Measurements from ENCODE around the gene FAM168A. TPM values are rescaled to one million over a fixed set of nuclear protein-coding genes. Genes with fewer than 3 reads are reported as not detected.

Gene FAM168A
- total and polyA plus RNA-seq, 2 donors, result 29.0 to 31.4 TPM

DNA sequence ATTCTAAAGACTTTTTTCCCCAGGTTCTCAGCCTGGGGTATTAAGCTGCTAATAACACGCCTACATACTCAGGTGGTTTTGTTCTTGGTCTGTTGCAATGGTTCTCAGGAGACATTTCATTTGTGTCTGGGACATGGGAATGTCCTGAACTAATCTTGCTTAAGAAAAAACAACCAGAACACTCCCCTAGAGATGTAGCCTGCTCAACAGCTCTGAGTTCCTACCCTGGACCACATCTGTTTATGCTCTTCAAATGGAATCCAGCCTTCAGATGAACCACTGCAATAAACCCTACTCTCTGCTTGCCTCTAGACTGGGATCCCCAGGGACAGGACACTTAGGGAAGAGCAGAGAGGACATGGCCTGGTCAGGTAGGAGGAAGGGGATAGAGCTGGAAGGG lies 191.8 kb downstream of the FAM168A start:
- H3K4me3 ChIP-seq (ENCODE audit: low read depth, low read length), result no peak overlapping the region
- no peak for DNase-seq (ENCODE audit: extremely low spot score)
- WGBS, result 93% methylated on average over 1 of the region's 1 CpG
- H3K4me1 ChIP-seq (ENCODE audit: insufficient read depth), result no peaks in the 10 kb centered on the region
- no peak overlapping the region for H3K27ac ChIP-seq (ENCODE audit: low read depth)
- no peaks in the 10 kb centered on the region for H3K36me3 ChIP-seq (ENCODE audit: insufficient read depth)

DNA sequence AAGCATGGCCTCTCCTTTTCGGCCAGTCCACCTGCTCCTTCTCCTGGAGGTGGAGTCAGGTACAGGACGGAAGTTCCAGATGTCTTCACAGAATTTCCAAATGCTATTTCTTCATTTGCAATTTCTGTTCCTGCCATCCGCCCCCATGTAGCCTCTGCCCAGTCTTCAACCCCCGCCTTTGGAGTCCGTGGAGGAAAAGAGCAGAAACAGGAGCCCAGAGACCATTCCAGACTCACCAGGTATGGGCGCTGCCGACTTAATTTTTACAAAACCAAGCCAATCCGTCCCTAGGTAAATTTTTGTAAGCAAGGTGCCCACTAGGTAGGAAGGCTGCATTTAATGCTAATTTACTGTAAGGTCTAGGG lies 192.8 kb downstream of the FAM168A start:
- no peak for DNase-seq (ENCODE audit: extremely low spot score)
- Histone ChIP-seq H3K4me1 (ENCODE audit: insufficient read depth) (no peaks in the 10 kb centered on the region), H3K4me3 (ENCODE audit: low read depth, low read length) (no peak overlapping the region), H3K27ac (ENCODE audit: low read depth) (no peak overlapping the region), H3K36me3 (ENCODE audit: insufficient read depth) (no peaks in the 10 kb centered on the region)
- WGBS, result 94% methylated on average over 8 of the region's 8 CpGs

DNA sequence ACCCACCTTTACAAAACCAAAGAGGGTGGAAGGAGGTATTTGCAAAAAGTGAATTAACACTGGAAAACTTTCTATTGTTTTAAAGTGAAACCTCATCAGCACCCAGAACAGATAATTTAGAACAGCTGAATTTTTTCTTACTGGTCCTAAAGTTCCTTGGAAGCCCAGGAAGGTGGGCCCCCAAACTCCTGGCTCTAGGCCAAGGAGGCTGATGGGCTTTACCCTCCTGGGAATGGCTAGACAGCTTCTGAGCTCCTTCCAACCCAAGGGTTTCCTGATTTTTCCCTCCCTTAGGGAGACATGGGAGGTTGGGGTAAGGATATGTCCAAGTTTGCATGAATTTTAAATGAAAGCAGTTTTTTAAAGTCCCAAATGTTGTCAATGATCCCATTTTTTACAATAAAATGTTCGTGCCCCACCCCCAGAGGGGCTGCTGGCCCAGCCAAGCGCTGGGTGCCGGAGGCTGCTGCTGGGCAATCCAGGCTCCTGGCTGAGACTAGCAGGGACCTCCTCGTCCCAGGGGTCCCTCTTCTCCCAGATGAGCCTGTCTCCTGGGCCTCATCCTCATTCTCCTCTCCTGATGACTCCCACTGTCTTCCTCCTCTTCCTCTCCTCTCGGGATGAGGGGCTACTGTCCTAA lies 193.3 kb downstream of the FAM168A start:
- H3K27ac ChIP-seq (ENCODE audit: low read depth), result no peak overlapping the region
- no peak overlapping the region for H3K4me3 ChIP-seq (ENCODE audit: low read depth, low read length)
- H3K36me3 ChIP-seq (ENCODE audit: insufficient read depth), result no peaks in the 10 kb centered on the region
- 89% methylated on average over 5 of the region's 5 CpGs for WGBS
- no peak for DNase-seq (ENCODE audit: extremely low spot score)
- H3K4me1 ChIP-seq (ENCODE audit: insufficient read depth), result no peaks in the 10 kb centered on the region

DNA sequence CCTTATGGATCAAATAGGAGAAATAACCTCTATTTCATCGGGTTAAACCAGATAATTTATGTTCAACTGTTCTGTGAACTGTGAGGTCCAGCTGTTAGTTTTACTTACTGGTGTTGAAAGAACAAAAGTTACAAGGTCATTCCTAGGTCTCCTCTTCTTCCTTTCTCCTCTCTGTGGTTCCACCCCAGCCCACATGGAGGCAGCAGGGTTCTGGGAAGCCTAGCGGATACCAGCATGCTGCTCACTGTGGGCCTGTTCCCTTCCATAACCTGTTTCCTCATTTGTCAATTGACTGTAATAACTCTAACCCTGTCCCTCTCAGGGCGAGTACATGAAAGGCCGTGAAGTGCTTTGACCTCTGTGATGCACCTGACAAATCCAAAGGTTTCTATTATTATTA lies 193.9 kb downstream of the FAM168A start:
- no peak overlapping the region for H3K27ac ChIP-seq (ENCODE audit: low read depth)
- 61% methylated on average over 4 of the region's 4 CpGs for WGBS
- DNase-seq (ENCODE audit: extremely low spot score), result no peak

DNA sequence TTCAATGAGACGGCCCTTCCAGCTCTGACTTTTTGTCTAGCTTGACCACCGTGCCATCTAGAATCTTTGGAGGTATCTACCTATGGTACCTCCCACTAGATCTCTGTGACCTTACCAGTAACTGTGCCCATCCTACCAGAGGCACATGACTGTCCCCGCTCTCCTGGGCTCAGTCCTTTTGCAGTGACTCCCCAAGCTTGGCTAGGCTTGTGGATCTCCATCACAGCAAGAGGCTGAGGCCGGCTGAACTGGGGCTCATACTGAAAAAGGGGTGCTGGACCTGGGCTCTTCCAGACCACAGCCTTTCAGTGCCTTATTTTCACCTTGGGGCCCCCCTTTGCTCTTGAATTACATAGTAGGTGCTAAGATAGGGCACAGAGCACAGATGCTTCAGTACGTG lies 194.4 kb downstream of the FAM168A start:
- 95% methylated on average over 5 of the region's 5 CpGs for WGBS
- Histone ChIP-seq H3K4me1 (ENCODE audit: insufficient read depth) (no peaks in the 10 kb centered on the region), H3K36me3 (ENCODE audit: insufficient read depth) (no peaks in the 10 kb centered on the region), H3K4me3 (ENCODE audit: low read depth, low read length) (no peak overlapping the region), H3K27ac (ENCODE audit: low read depth) (no peak overlapping the region)
- no peak for DNase-seq (ENCODE audit: extremely low spot score)

More for the DNA sequence above, 193.9 kb downstream of the FAM168A start:
- no peak overlapping the region for H3K4me3 ChIP-seq (ENCODE audit: low read depth, low read length)
- H3K4me1 ChIP-seq (ENCODE audit: insufficient read depth), result no peaks in the 10 kb centered on the region
- no peaks in the 10 kb centered on the region for H3K36me3 ChIP-seq (ENCODE audit: insufficient read depth)

DNA sequence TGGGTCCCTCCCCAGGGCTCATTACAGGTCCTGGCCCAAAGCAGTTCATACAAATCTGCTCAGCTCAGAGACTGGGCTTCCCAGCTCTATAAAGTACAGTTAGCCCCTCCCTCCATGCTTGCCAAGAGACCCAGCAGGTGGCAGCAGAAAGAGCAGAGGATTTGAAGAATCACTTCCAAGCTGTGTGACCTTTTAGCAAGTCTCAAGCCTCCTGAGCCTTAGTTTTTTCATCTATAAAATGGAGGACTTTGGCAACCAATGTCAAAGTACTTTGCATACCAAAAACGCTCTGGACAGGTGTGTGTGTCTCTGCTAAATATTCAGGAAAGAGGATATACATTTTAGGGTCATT lies 195.1 kb downstream of the FAM168A start:
- Histone ChIP-seq H3K4me3 (ENCODE audit: low read depth, low read length) (no peak overlapping the region), H3K36me3 (ENCODE audit: insufficient read depth) (no peaks in the 10 kb centered on the region), H3K4me1 (ENCODE audit: insufficient read depth) (no peaks in the 10 kb centered on the region), H3K27ac (ENCODE audit: low read depth) (no peak overlapping the region)
- DNase-seq (ENCODE audit: extremely low spot score), result no peak
- 92% methylated on average over 1 of the region's 1 CpG for WGBS

DNA sequence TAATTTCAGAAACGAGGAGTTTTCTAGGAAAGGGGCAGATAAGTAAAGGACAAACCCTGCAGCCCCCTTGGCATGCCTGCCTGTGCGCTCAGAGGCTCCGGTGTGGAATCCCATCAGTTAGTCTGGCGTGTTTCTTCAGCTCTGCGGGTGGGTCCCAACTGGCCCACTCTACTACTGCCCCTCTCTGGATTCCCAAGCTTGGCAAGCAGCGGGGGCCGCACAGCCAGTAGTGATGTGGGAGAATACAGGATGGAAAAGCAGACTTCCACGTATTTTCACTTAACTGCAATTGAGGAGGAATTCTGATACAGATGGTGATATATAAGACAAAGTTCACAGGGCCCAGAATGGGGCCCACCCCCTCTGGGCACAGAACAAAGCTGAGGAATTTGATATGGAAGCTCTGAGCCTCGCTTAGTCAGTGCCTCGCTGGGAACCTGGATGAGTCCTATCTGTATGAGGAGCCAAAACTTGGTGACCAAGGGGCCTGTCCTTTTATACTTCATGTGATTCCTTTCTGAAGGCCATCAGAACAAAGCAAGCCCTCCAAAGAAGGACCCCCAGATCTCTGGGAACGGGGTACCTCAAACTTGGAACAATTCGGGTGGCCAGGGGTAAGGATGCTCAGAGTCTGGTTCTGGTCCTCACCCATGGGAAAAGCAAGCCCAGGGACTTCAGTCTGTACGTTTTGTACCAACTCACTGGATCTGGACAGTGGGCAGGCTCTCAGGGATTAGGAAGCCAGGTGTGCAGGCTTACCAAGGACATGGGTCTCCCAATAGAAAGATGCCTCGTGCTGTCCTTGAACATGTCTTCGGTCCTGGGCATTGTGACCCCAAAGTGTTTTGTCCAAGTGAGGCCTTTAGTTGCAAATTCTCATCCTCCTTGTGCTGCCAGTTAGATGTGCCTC lies 195.7 kb downstream of the FAM168A start:
- Histone ChIP-seq H3K27ac (ENCODE audit: low read depth) (no peak overlapping the region), H3K4me1 (ENCODE audit: insufficient read depth) (no peaks in the 10 kb centered on the region), H3K4me3 (ENCODE audit: low read depth, low read length) (no peak overlapping the region), H3K36me3 (ENCODE audit: insufficient read depth) (no peaks in the 10 kb centered on the region)
- DNase-seq (ENCODE audit: extremely low spot score), result no peak
- 86% methylated on average over 15 of the region's 15 CpGs for WGBS

DNA sequence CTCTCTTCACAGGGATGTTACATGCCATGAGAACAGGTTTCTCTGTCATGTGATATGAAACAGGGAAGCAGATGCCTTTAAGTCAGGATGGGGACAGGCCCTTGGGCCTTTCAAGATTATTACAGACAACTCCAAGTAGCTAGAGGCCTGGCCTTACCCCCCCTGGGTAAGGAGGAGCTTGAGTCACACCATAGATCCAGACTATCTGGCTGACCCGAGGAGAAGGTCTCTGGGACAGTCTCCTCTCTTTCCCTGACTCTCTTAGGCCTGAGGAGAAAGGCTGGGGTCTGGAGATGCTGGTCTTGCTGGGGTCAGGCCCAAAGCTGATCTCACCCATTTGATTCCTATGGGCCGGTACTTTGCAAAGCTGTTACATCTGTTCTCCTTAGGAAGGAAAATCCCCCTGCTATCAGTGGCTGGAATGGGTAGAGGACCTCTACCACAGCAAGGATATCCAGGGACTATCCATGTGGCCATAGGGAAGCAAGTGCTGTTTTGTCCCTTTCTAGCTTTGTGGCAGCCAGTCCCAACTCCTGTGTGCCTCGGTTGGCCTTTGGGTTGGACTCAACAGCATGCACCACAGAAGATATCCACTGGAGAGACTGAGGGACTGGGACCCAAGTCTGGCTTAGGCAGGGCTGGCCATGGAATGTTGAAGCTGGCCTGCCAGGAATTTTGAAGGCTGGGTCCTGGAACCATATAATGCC lies 196.5 kb downstream of the FAM168A start:
- Histone ChIP-seq H3K4me1 (ENCODE audit: insufficient read depth) (no peaks in the 10 kb centered on the region), H3K36me3 (ENCODE audit: insufficient read depth) (no peaks in the 10 kb centered on the region), H3K4me3 (ENCODE audit: low read depth, low read length) (no peak overlapping the region), H3K27ac (ENCODE audit: low read depth) (no peak overlapping the region)
- 78% methylated on average over 3 of the region's 3 CpGs for WGBS
- DNase-seq (ENCODE audit: extremely low spot score), result no peak

DNA sequence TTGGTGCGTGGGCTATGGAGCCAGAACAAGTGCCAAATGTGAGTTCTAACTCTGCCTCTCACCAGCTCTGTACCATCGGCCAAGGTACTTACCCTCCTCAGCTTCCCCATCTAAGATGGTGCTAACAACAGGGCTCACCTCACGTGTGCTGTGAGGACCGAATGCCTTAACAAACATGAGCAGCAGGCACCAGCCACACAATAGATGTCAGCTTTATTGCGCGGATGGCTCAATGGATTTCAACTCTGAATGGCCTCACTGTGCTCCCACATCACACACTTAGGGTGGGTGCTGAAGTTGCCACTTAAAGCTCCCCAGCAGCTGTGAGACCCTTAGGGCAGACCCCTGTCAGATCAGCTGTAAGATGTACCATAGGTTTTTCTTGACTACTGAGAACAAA lies 197.6 kb downstream of the FAM168A start:
- H3K4me3 ChIP-seq (ENCODE audit: low read depth, low read length), result no peak overlapping the region
- no peak for DNase-seq (ENCODE audit: extremely low spot score)
- H3K36me3 ChIP-seq (ENCODE audit: insufficient read depth), result no peaks in the 10 kb centered on the region
- H3K4me1 ChIP-seq (ENCODE audit: insufficient read depth), result no peaks in the 10 kb centered on the region
- H3K27ac ChIP-seq (ENCODE audit: low read depth), result no peak overlapping the region
- 88% methylated on average over 6 of the region's 6 CpGs for WGBS

DNA sequence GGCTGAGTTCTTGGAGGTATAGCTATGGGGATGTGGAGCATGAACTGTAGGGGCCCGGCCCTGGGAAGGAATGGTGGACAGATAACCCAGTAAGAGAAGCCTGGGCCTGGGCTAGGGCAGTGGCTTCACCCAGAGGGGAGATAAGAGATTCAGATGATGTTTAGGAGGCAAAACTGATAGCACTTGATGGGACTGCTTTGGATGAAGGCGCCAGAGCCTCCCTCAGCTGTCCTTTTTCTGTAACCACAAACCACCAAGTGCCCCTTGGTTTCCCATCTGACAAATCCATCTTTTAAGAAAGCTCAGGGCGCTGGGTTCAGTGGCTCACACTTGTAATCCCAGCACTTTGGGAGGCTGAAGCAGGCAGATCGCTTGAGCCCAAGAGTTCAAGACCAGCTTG lies 198.3 kb downstream of the FAM168A start:
- no peak for DNase-seq (ENCODE audit: extremely low spot score)
- Histone ChIP-seq H3K27ac (ENCODE audit: low read depth) (no peak overlapping the region), H3K36me3 (ENCODE audit: insufficient read depth) (no peaks in the 10 kb centered on the region), H3K4me3 (ENCODE audit: low read depth, low read length) (no peak overlapping the region), H3K4me1 (ENCODE audit: insufficient read depth) (no peaks in the 10 kb centered on the region)
- WGBS, result 92% methylated on average over 4 of the region's 4 CpGs

DNA sequence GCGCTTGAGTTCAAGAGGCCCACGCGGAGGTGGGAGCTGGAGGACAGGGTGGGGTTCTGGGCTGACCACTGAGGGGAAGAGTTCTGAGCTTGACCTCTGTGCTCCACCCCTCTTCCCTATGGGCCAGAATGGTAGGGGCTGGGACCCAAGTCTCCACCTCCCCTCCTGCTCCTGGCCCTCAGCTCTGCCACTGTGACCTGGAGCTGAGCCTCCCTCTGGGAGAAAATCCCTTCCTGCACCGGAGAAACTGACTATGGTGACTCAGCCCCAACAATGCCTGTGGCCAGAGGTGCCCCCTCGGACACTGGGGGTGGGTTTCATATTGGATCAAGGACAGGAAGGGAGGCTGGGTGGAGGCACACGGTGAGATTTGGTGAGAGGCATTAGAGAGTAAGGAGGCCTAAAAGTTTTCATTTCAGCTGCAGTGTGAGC lies 198.7 kb downstream of the FAM168A start:
- no peaks in the 10 kb centered on the region for H3K4me1 ChIP-seq (ENCODE audit: insufficient read depth)
- WGBS, result 63% methylated on average over 6 of the region's 6 CpGs
- no peak overlapping the region for H3K4me3 ChIP-seq (ENCODE audit: low read depth, low read length)
- DNase-seq (ENCODE audit: extremely low spot score), result no peak
- H3K36me3 ChIP-seq (ENCODE audit: insufficient read depth), result no peaks in the 10 kb centered on the region
- no peak overlapping the region for H3K27ac ChIP-seq (ENCODE audit: low read depth)

DNA sequence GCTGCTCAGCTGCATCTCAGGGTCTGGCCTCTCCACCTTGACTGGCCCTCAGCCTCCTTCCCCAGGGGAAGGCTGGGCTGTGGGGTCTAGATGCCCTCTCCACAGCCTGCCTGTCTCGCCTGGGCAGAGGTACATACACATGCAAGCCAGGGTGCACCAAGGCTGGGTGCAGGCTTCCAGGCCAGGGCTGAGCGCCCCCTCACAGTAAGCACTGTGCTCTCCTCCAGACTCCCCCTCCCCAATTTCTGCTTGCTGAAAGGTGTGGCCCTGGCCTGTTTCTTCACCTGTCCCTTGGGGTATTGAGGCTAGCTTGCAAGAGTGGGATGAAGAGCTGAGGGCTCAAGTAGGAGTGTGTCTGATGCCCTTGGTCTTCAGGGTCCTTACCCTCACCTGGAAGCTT lies 199.2 kb downstream of the FAM168A start:
- no peak for DNase-seq (ENCODE audit: extremely low spot score)
- 95% methylated on average over 2 of the region's 2 CpGs for WGBS
- Histone ChIP-seq H3K4me1 (ENCODE audit: insufficient read depth) (no peaks in the 10 kb centered on the region), H3K4me3 (ENCODE audit: low read depth, low read length) (no peak overlapping the region), H3K27ac (ENCODE audit: low read depth) (no peak overlapping the region), H3K36me3 (ENCODE audit: insufficient read depth) (no peaks in the 10 kb centered on the region)

DNA sequence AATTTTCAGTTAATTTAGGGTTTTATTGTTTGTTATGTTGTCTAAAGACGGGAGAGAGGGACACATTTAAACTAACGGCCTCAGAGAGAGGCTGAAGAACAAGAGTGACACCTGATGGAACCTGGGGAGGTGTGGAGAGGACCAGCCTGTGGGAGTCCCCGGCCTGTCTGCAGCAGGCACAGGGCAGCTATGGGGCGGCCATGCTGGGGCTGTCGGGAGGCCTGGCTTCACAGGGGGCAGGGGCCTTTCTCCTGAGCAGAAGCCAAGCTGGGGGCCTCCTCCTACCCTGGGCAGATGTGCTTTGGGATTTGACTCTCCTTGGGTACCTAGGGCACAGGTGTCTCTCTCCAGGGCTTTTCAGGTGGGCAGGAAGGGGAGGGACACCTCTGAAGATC lies 199.8 kb downstream of the FAM168A start:
- Histone ChIP-seq H3K4me3 (ENCODE audit: low read depth, low read length) (no peak overlapping the region), H3K36me3 (ENCODE audit: insufficient read depth) (no peaks in the 10 kb centered on the region), H3K4me1 (ENCODE audit: insufficient read depth) (no peaks in the 10 kb centered on the region), H3K27ac (ENCODE audit: low read depth) (no peak overlapping the region)
- DNase-seq (ENCODE audit: extremely low spot score), result no peak
- 72% methylated on average over 5 of the region's 5 CpGs for WGBS

All from urinary bladder (tissue), 4 donors.